ENCODE results near the gene NPAS3. TPM values are rescaled to one million over a fixed set of nuclear protein-coding genes. Genes with fewer than 3 reads are reported as not detected.

NPAS3 gene
- total RNA-seq, 1 experiment from 2014 or later: not detected

GRCh38 chr14:33521192-33521591 lies 582.5 kb downstream of the NPAS3 start:
- Histone ChIP-seq H3K4me2 (no peak overlapping the region), H3K9me3 (ENCODE audit: insufficient read depth, low read depth) (no peaks in the 10 kb centered on the region), H3F3A (ENCODE audit: insufficient read depth, low read depth) (no peaks in the 10 kb centered on the region), H3K27me3 (ENCODE audit: insufficient read depth, low read depth) (no peaks in the 10 kb centered on the region), H2AFZ (no peak overlapping the region), H3K4me3 (no peak overlapping the region), H3K36me3 (ENCODE audit: low read depth) (no peaks in the 10 kb centered on the region), H3K79me2 (ENCODE audit: low read depth) (no peaks in the 10 kb centered on the region), H3K4me1 (replicated peaks; ENCODE audit: insufficient read depth) (peaks cover 4% of the 10 kb centered on the region; the same call in 1 of the 2 replicates), H4K20me1 (ENCODE audit: insufficient read depth) (no peaks in the 10 kb centered on the region), H3K27ac (no peak overlapping the region), H3K9me2 (ENCODE audit: insufficient read depth) (no peaks in the 10 kb centered on the region)
- DNase-seq: no peak
- intact Hi-C loops (cut with micrococcal nuclease; ENCODE audit: unreplicated experiment): no loop called here
- BruUV-seq (replicated peaks): no TSS peak
- TF ChIP-seq EZH2 (IDR thresholded peaks at IDR 0.05; ENCODE audit: low read depth) (no peak), CTCF (conservative IDR thresholded peaks at IDR 0.05) (no peak)
- CTCF ChIA-PET: no interaction called here
- POLR2A ChIA-PET (ENCODE audit: unreplicated experiment): no interaction called here

GRCh38 chr14:33524244-33524643 lies 585.6 kb downstream of the NPAS3 start:
- no peaks in the 10 kb centered on the region for H3K9me3 ChIP-seq (ENCODE audit: insufficient read depth, low read depth)
- intact Hi-C loops (cut with micrococcal nuclease; ENCODE audit: unreplicated experiment): no loop called here
- no TSS peak for BruUV-seq (replicated peaks)
- H3K9me2 ChIP-seq (ENCODE audit: insufficient read depth): no peaks in the 10 kb centered on the region
- no peak overlapping the region for H3K27ac ChIP-seq
- no peaks in the 10 kb centered on the region for H3K27me3 ChIP-seq (ENCODE audit: insufficient read depth, low read depth)
- H3F3A ChIP-seq (ENCODE audit: insufficient read depth, low read depth): no peaks in the 10 kb centered on the region
- no peak overlapping the region for H3K4me2 ChIP-seq
- H3K4me3 ChIP-seq: no peak overlapping the region
- DNase-seq: no peak
- no peak overlapping the region for H2AFZ ChIP-seq
- H3K36me3 ChIP-seq (ENCODE audit: low read depth): no peaks in the 10 kb centered on the region
- POLR2A ChIA-PET (ENCODE audit: unreplicated experiment): no interaction called here
- H4K20me1 ChIP-seq (ENCODE audit: insufficient read depth): no peaks in the 10 kb centered on the region
- CTCF ChIA-PET: no interaction called here
- peaks cover 4% of the 10 kb centered on the region; the same call in 1 of the 2 replicates for H3K4me1 ChIP-seq (replicated peaks; ENCODE audit: insufficient read depth)
- TF ChIP-seq CTCF (conservative IDR thresholded peaks at IDR 0.05): no peak
- TF ChIP-seq EZH2 (IDR thresholded peaks at IDR 0.05; ENCODE audit: low read depth): no peak
- H3K79me2 ChIP-seq (ENCODE audit: low read depth): no peaks in the 10 kb centered on the region

GRCh38 chr14:33525626-33526025 lies 586.9 kb downstream of the NPAS3 start:
- DNase-seq: no peak
- H3K27ac ChIP-seq: no peak overlapping the region
- H3K36me3 ChIP-seq (ENCODE audit: low read depth): no peaks in the 10 kb centered on the region
- H3K27me3 ChIP-seq (ENCODE audit: insufficient read depth, low read depth): no peaks in the 10 kb centered on the region
- peaks cover 4% of the 10 kb centered on the region; the same call in 1 of the 2 replicates for H3K4me1 ChIP-seq (replicated peaks; ENCODE audit: insufficient read depth)
- H3K4me3 ChIP-seq: no peak overlapping the region
- no peaks in the 10 kb centered on the region for H3F3A ChIP-seq (ENCODE audit: insufficient read depth, low read depth)
- no TSS peak for BruUV-seq (replicated peaks)
- H4K20me1 ChIP-seq (ENCODE audit: insufficient read depth): no peaks in the 10 kb centered on the region
- TF ChIP-seq CTCF (conservative IDR thresholded peaks at IDR 0.05) (no peak), EZH2 (IDR thresholded peaks at IDR 0.05; ENCODE audit: low read depth) (no peak)
- no peak overlapping the region for H3K4me2 ChIP-seq
- POLR2A ChIA-PET (ENCODE audit: unreplicated experiment): no interaction called here
- no peak overlapping the region for H2AFZ ChIP-seq
- CTCF ChIA-PET: no interaction called here
- H3K9me3 ChIP-seq (ENCODE audit: insufficient read depth, low read depth): no peaks in the 10 kb centered on the region
- H3K9me2 ChIP-seq (ENCODE audit: insufficient read depth): no peaks in the 10 kb centered on the region
- no peaks in the 10 kb centered on the region for H3K79me2 ChIP-seq (ENCODE audit: low read depth)
- intact Hi-C loops (cut with micrococcal nuclease; ENCODE audit: unreplicated experiment): no loop called here
